Subcutaneous abdominal adipose tissue (tissue), 5 donors: ENCODE results near the gene BTBD16.

Experiments used
- H3K27ac ChIP-seq: one replicate; pipeline ENCODE4 v1.7.0; 2013; ENCODE audit warnings: low read depth, mild to moderate bottlenecking, inconsistent platforms, low read length, moderate library complexity
- H3K27me3 ChIP-seq, 5 donors: one replicate each; pipeline ENCODE4 v1.7.0; 2013; ENCODE audit warnings: low read length in 5 of 5, inconsistent platforms in 1 of 5; ENCODE audit not compliant: control insufficient read depth in 5 of 5, insufficient read depth in 4 of 5
- H3K36me3 ChIP-seq, 5 donors: one replicate each; pipeline ENCODE4 v1.7.0; 2013; ENCODE audit warnings: low read length in 5 of 5; ENCODE audit not compliant: control insufficient read depth in 5 of 5, insufficient read depth in 5 of 5
- H3K4me1 ChIP-seq, 5 donors: one replicate each; pipeline ENCODE4 v1.7.0; 2013; ENCODE audit warnings: low read length in 5 of 5, mild to moderate bottlenecking in 3 of 5, moderate library complexity in 1 of 5; ENCODE audit not compliant: control insufficient read depth in 5 of 5, insufficient read depth in 5 of 5
- H3K4me3 ChIP-seq, 5 donors: one replicate each; pipeline ENCODE4 v1.7.0; 2013; ENCODE audit warnings: low read length in 5 of 5, low read depth in 1 of 5
- H3K9ac ChIP-seq, 5 donors: one replicate each; pipeline ENCODE4 v1.7.0; 2013; ENCODE audit warnings: low read length in 5 of 5, mild to moderate bottlenecking in 4 of 5, moderate library complexity in 3 of 5
- H3K9me3 ChIP-seq, 5 donors: one replicate each; pipeline ENCODE4 v1.7.0; 2013; ENCODE audit warnings: low read length in 5 of 5; ENCODE audit not compliant: control insufficient read depth in 5 of 5
- donor health status: healthy.
- donor health status: healthy.
- donor health status: healthy.
- donor health status: healthy.
- donor health status: healthy.

The BTBD16 gene

DNA sequence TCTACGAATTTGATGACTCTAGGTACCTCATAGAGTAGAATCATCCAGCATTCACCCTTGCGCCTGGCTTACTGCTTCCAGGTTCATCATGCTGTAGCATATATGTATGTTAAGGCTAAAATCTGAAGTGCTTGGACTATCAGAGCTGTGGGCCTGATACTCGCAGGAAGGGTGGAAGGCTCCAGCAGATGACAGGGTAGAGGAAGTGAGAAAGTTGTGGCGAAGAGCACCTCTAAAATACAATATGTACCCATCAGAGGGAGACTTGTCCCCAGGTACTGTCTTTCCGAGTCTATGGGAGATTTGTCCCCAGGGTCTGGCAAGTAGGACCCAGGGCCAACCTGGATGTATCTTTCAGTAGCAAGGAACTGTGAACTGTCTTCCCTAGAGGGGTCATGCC lies 55.3 kb downstream of the BTBD16 start:
- no peaks in the 10 kb centered on the region for H3K9me3 ChIP-seq
- no peak overlapping the region for H3K27ac ChIP-seq
- H3K4me1 ChIP-seq = peaks cover 0 to 3% (median 0%) of the 10 kb centered on the region in 5 donors
- no peaks in the 10 kb centered on the region for H3K36me3 ChIP-seq
- H3K9ac ChIP-seq = no peak overlapping the region
- peaks cover 2 to 6% (median 4%) of the 10 kb centered on the region in 5 donors for H3K27me3 ChIP-seq
- no peak overlapping the region for H3K4me3 ChIP-seq

- H3K27me3 ChIP-seq = peaks cover 2 to 8% (median 4%) of the 10 kb centered on the region in 5 donors
- no peak overlapping the region for H3K9ac ChIP-seq
- H3K36me3 ChIP-seq = no peaks in the 10 kb centered on the region
- no peaks in the 10 kb centered on the region for H3K9me3 ChIP-seq
- H3K4me3 ChIP-seq = no peak overlapping the region
- no peak overlapping the region for H3K27ac ChIP-seq
- H3K4me1 ChIP-seq = peaks cover 0 to 3% (median 0%) of the 10 kb centered on the region in 5 donors
Measured at GRCh38 chr10:122326806-122327205, 55.7 kb downstream of the BTBD16 start.

DNA sequence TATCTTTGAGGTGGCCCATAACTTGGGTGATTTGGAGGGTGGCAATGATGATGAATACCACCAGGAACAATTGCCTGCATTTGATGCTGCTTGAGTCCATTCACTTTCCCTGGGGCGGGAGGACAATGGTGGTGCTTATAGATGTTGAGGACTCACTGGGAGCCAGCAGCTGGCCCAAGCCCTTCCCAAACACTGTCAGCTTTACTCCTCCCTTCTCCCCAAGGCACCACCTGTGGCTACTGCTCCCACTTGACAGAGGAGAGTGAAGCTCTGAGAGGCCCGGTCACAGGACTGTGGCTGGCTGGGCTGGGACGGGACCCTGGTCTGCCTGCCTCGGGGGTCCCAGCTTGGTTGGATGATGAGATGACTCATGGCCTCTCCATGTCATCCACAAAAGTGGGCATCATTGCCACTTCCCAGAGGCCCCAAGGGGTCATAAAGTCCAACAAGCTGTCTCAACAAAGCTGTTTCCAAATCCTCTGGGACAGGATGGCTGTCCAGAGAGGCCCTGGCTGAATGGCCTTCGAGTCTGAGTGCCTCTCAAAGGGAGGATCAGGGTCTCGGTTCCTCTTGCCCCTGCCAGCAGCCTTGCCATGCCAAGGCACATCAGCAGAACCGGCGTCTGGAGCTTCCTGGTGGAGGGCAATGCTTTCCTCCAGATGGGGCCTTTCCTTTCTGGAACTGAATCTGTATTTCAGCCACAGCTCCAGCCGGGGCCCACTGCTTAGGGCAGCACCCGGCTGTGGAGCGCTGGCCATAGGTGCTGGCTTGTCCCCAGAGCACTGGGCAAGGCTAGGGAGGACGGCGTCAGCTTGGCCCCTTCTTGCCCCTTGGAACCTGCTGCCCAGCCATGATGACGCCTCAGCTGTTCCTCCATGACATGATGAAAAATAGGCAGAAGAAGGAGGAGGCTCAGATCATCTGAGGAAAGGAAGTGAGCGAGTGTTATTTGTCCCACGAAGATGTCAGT lies 56.4 kb downstream of the BTBD16 start:
- Histone ChIP-seq H3K9ac (no peak overlapping the region), H3K4me3 (no peak overlapping the region), H3K9me3 (no peaks in the 10 kb centered on the region), H3K27me3 (peaks cover 2 to 8% (median 6%) of the 10 kb centered on the region in 5 donors), H3K4me1 (peaks cover 0 to 3% (median 0%) of the 10 kb centered on the region in 5 donors), H3K27ac (no peak overlapping the region), H3K36me3 (no peaks in the 10 kb centered on the region)

- H3K4me3 ChIP-seq = no peak overlapping the region
- peaks cover 0 to 3% (median 0%) of the 10 kb centered on the region in 5 donors for H3K4me1 ChIP-seq
- no peaks in the 10 kb centered on the region for H3K36me3 ChIP-seq
- no peak overlapping the region for H3K9ac ChIP-seq
- no peaks in the 10 kb centered on the region for H3K9me3 ChIP-seq
- H3K27me3 ChIP-seq = peaks cover 2 to 8% (median 6%) of the 10 kb centered on the region in 5 donors
- H3K27ac ChIP-seq = no peak overlapping the region
Measured at GRCh38 chr10:122328676-122329075, 57.6 kb downstream of the BTBD16 start.

GRCh38 chr10:122329416-122329815 lies 58.3 kb downstream of the BTBD16 start:
- Histone ChIP-seq H3K9me3 (no peaks in the 10 kb centered on the region), H3K36me3 (no peaks in the 10 kb centered on the region), H3K27me3 (peaks cover 2 to 8% (median 6%) of the 10 kb centered on the region in 5 donors), H3K4me1 (peaks cover 0 to 3% (median 0%) of the 10 kb centered on the region in 5 donors), H3K4me3 (no peak overlapping the region), H3K27ac (no peak overlapping the region), H3K9ac (no peak overlapping the region)

GRCh38 chr10:122331100-122331499 lies 60.0 kb downstream of the BTBD16 start:
- no peaks in the 10 kb centered on the region for H3K36me3 ChIP-seq
- H3K9me3 ChIP-seq = no peaks in the 10 kb centered on the region
- no peak overlapping the region for H3K27ac ChIP-seq
- H3K4me3 ChIP-seq = no peak overlapping the region
- peaks cover 2 to 8% (median 6%) of the 10 kb centered on the region in 5 donors for H3K27me3 ChIP-seq
- no peak overlapping the region for H3K9ac ChIP-seq
- peaks cover 0 to 3% (median 0%) of the 10 kb centered on the region in 5 donors for H3K4me1 ChIP-seq

DNA sequence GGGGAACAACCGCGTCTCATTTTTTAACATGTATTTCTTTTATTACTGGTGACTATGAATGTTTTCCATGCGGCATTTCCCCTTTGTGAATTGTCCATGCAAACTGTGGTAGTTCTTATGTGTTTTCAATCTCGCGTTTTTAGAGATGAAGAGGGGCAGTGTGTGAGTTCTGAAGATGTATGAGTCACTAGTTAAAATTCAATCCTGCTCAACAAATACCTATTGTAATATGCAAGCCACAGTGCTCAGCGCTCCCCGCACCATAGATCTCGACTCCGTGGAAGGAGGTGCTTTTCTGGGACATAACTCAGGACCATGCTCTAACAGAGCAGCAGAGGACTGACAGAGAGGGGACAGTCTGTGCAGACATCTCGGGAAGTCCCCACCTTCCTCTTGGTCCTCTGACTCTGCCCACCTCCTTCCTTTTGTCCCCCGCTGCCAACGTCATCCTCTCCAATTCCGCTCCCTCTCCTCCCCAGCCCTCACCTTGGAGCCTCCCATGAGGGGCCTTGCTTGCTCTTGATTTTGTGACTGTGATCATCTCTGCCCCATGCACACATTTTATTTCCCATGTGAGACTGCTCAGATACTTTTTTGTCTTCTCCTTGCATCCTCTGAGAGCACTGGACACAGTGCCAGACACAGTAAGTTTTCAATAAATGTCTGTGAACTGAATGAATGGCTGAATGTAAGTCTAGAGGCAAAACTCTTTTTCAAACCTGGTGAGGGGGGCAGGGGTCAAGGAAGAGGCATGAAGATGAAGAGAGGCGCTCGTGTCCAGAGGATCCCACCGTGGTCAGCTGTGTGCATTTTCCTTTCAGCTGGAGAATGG lies 60.7 kb downstream of the BTBD16 start:
- peaks cover 0 to 3% (median 0%) of the 10 kb centered on the region in 5 donors for H3K4me1 ChIP-seq
- H3K9me3 ChIP-seq = no peaks in the 10 kb centered on the region
- no peak overlapping the region for H3K4me3 ChIP-seq
- H3K36me3 ChIP-seq = no peaks in the 10 kb centered on the region
- H3K9ac ChIP-seq = no peak overlapping the region
- H3K27me3 ChIP-seq = peaks cover 0 to 8% (median 6%) of the 10 kb centered on the region in 5 donors
- no peak overlapping the region for H3K27ac ChIP-seq

DNA sequence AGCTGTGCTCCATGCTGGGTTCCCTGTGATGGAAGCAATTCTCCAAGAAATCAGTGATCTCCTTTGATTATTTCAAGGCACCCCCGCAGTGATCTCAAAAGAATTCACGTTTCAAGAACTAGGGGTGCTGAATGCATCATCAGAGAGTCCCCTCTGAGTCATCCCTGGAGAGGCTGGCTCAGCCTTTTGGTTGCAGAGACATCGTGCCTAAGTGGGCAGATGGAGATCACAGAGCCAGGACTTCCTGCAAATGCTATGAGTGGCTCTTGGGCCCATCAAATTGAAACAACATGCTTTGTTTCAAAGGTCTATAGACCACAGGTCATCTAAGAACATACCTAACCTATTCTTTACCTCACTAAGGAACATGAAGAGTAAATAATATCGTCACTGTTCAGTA lies 61.9 kb downstream of the BTBD16 start:
- H3K9me3 ChIP-seq = no peaks in the 10 kb centered on the region
- no peak overlapping the region for H3K4me3 ChIP-seq
- H3K9ac ChIP-seq = no peak overlapping the region
- H3K27ac ChIP-seq = no peak overlapping the region
- H3K36me3 ChIP-seq = no peaks in the 10 kb centered on the region
- H3K27me3 ChIP-seq = peaks cover 0 to 8% (median 6%) of the 10 kb centered on the region in 5 donors
- H3K4me1 ChIP-seq = peaks cover 0 to 3% (median 0%) of the 10 kb centered on the region in 5 donors

DNA sequence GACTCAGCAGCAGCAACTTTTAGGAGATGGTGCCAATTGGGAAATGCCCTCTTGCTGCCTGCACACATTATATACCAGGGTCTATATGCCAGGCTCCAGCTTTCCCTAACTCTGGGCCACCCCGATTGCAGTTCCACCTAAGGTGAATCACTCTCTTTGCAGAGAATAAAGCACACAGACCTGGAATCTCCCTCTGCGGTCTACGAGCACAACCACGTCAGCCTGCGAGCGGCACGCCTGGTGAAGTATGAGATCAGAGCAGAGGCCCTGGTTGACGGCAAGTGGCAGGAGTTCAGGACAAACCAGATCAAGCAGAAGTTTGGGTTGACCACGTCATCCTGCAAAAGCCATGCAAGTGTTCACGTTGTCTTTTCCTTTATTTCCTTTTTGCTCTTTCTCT lies 65.2 kb downstream of the BTBD16 start:
- no peaks in the 10 kb centered on the region for H3K9me3 ChIP-seq
- no peaks in the 10 kb centered on the region for H3K36me3 ChIP-seq
- no peak overlapping the region for H3K27ac ChIP-seq
- peaks cover 0 to 5% (median 0%) of the 10 kb centered on the region in 5 donors for H3K27me3 ChIP-seq
- H3K9ac ChIP-seq = no peak overlapping the region
- no peak overlapping the region for H3K4me3 ChIP-seq
- H3K4me1 ChIP-seq = no peaks in the 10 kb centered on the region
